HCT116 (cell line): ENCODE measurements around the gene PNPLA5. TPM values are rescaled to one million over a fixed set of nuclear protein-coding genes. Genes with fewer than 3 reads are reported as not detected.

Experiments used
- ATAC-seq: fragments of 200-7000 bp; cut with Tn5 transposase; 2 replicates; pipeline ENCODE4 v1.9.1; 2020; ENCODE audit warnings: mild to moderate bottlenecking, moderate library complexity
- BruUV-seq: library from RNA; stranded (reverse); fragments of 400-500 nt; replicated peaks from 2 replicates; lab custom pipeline; 2021; lab: Mats Ljungman, UMichigan
- CTCF ChIA-PET: fragments of 300-600 bp; sonication (Branson Sonifier 250); formaldehyde crosslinking; loops from one replicate; lab custom pipeline; 2021; ENCODE audit warnings: antibody characterized with exemption; lab: Charles Lee
- POLR2A ChIA-PET: fragments of 300-600, 350-600 bp; sonication (Branson Sonifier 250); formaldehyde crosslinking; loops from one replicate; lab custom pipeline; 2021; ENCODE audit warnings: antibody characterized with exemption; lab: Charles Lee
- RAD21 ChIA-PET, 2 experiments: fragments of 300-600 bp; sonication (Branson Sonifier 250); formaldehyde crosslinking; loops; one replicate each; lab custom pipeline; 2023; ENCODE audit warnings: low total read pairs in 2 of 2; ENCODE audit not compliant: uncharacterized antibody in 2 of 2, unreplicated experiment in 2 of 2, low non-redundant PET in 1 of 2; lab: Charles Lee
- DNase-seq: peaks from one replicate; pipeline ENCODE4 v3.0.0-alpha.2; 2010; ENCODE audit warnings: low read depth, low spot score
- H2AFZ ChIP-seq: fragments of 200-600 bp; shearing (Covaris generic), sonication (generic); 2 replicates; pipeline ENCODE4 v1.6.1; 2017; ENCODE audit warnings: low read depth, mixed run types, mixed read lengths, antibody characterized with exemption, low read length; ENCODE audit not compliant: poor library complexity, severe bottlenecking
- H3K27ac ChIP-seq: 2 replicates; pipeline ENCODE4 v1.5.1; 2012; ENCODE audit warnings: low read depth, low read length
- H3K27me3 ChIP-seq: fragments of 200-600 bp; sonication (generic); 2 replicates; pipeline ENCODE4 v1.6.1; 2016; ENCODE audit warnings: mixed run types, low read length, mixed read lengths; ENCODE audit not compliant: insufficient read depth
- H3K36me3 ChIP-seq, 2 experiments: fragments of 200-500 bp in 1 of 2; fragments of 200-600 bp in 1 of 2; sonication (Bioruptor generic) in 1 of 2; sonication (generic) in 1 of 2; 2 replicates each; pipeline versions ENCODE4 v1.5.1 to v1.6.1; 2014 to 2016; ENCODE audit warnings: low read length in 2 of 2, inconsistent platforms in 1 of 2, mixed read lengths in 1 of 2, mixed run types in 1 of 2; ENCODE audit not compliant: insufficient read depth in 2 of 2, control insufficient read depth in 1 of 2
- H3K4me1 ChIP-seq, 2 experiments: fragments of 200-600 bp in 1 of 2; sonication (generic) in 1 of 2; 2 replicates each; pipeline versions ENCODE4 v1.5.1 to v1.6.1; 2012 to 2017; ENCODE audit warnings: low read length in 2 of 2, inconsistent platforms in 1 of 2, mild to moderate bottlenecking in 1 of 2, mixed read lengths in 1 of 2, mixed run types in 1 of 2, moderate library complexity in 1 of 2; ENCODE audit not compliant: insufficient read depth in 2 of 2, control insufficient read depth in 1 of 2
- H3K4me2 ChIP-seq: fragments of 200-600 bp; sonication (generic); 2 replicates; pipeline ENCODE4 v1.6.1; 2017; ENCODE audit warnings: mixed run types, low read length, mixed read lengths
- H3K4me3 ChIP-seq, 2 experiments: fragments of 200-600 bp in 1 of 2; sonication (generic) in 1 of 2; replicated peaks in 1 of 2; 2 replicates each; pipeline ENCODE4 v1.5.1; 2011 to 2016; ENCODE audit warnings: low read length in 2 of 2, control low read depth in 1 of 2, low read depth in 1 of 2, mild to moderate bottlenecking in 1 of 2, mixed read lengths in 1 of 2, mixed run types in 1 of 2
- H3K79me2 ChIP-seq: fragments of 200-600 bp; sonication (generic); 2 replicates; pipeline ENCODE4 v1.6.1; 2017; ENCODE audit warnings: mild to moderate bottlenecking, mixed run types, low read length, moderate library complexity, mixed read lengths; ENCODE audit not compliant: insufficient read depth
- H3K9ac ChIP-seq: fragments of 200-600 bp; sonication (generic); 2 replicates; pipeline ENCODE4 v1.6.1; 2016; ENCODE audit warnings: low read length, mixed read lengths
- H3K9me2 ChIP-seq: fragments of 200-600 bp; sonication (generic), shearing (Covaris generic); 2 replicates; pipeline ENCODE4 v1.6.1; 2017; ENCODE audit warnings: mixed run types, mild to moderate bottlenecking, moderate library complexity; ENCODE audit not compliant: insufficient read depth
- H3K9me3 ChIP-seq, 2 experiments: fragments of 200-500 bp in 1 of 2; fragments of 200-600 bp in 1 of 2; sonication (Bioruptor generic) in 1 of 2; sonication (generic) in 1 of 2; 2 replicates each; pipeline ENCODE4 v1.6.1; 2014 to 2017; ENCODE audit warnings: low read length in 2 of 2, mixed read lengths in 2 of 2, inconsistent platforms in 1 of 2, low read depth in 1 of 2, mild to moderate bottlenecking in 1 of 2, mixed run types in 1 of 2, moderate library complexity in 1 of 2; ENCODE audit not compliant: control insufficient read depth in 1 of 2, insufficient read depth in 1 of 2
- H4K20me1 ChIP-seq: fragments of 200-600 bp; sonication (generic), shearing (Covaris generic); 2 replicates; pipeline ENCODE4 v1.6.1; 2017; ENCODE audit warnings: mixed run types, mild to moderate bottlenecking, moderate library complexity; ENCODE audit not compliant: insufficient read depth
- ATF3 ChIP-seq: IDR thresholded peaks from 2 replicates; pipeline ENCODE4 v1.6.1; 2012
- JUND ChIP-seq: IDR thresholded peaks from 2 replicates; pipeline ENCODE4 v1.6.1; 2012
- POLR2A ChIP-seq: IDR thresholded peaks from 2 replicates; pipeline ENCODE4 v1.7.0; 2011; ENCODE audit warnings: borderline replicate concordance; ENCODE audit not compliant: insufficient read depth, insufficient read length; ENCODE audit errors: extremely low read depth
- POLR2AphosphoS5 ChIP-seq: IDR thresholded peaks from 2 replicates; pipeline ENCODE4 v1.6.1; 2011; ENCODE audit warnings: mild to moderate bottlenecking, low read depth, low read length, moderate library complexity
- RAD21 ChIP-seq: IDR thresholded peaks from 2 replicates; pipeline ENCODE4 v1.6.1; 2012; ENCODE audit warnings: low read depth, mild to moderate bottlenecking
- SP1 ChIP-seq: IDR thresholded peaks from 2 replicates; pipeline ENCODE4 v1.6.1; 2012; ENCODE audit warnings: low read depth
- SRF ChIP-seq: IDR thresholded peaks from 2 replicates; pipeline ENCODE4 v1.6.1; 2012; ENCODE audit warnings: low read depth
- TCF7L2 ChIP-seq: IDR thresholded peaks from 2 replicates; pipeline ENCODE4 v1.7.0; 2011; ENCODE audit warnings: borderline replicate concordance, inconsistent platforms; ENCODE audit not compliant: insufficient read depth, insufficient read length; ENCODE audit errors: extremely low read depth
- YY1 ChIP-seq: IDR thresholded peaks from 2 replicates; pipeline ENCODE4 v1.6.1; 2011; ENCODE audit warnings: low read length, low read depth, moderate library complexity, mild to moderate bottlenecking; ENCODE audit not compliant: insufficient replicate concordance; ENCODE audit errors: extremely low read depth
- ZFX ChIP-seq: fragments of 450-650 bp; IDR thresholded peaks from 2 replicates; pipeline ENCODE4 v1.6.1; 2017
- ZNF274 ChIP-seq: fragments of 200-500 bp; sonication (Bioruptor generic); IDR thresholded peaks from 2 replicates; pipeline ENCODE4 v1.6.1; 2014; ENCODE audit warnings: mild to moderate bottlenecking, low read depth, low read length, inconsistent platforms
- intact Hi-C: fragments of 100-400 bp; cut with micrococcal nuclease; formaldehyde crosslinking; loops from 2 replicates; pipeline ENCODE4 v1.10.0; 2022
- total RNA-seq: library from RNA; stranded (reverse); gene quantifications from one replicate; pipeline ENCODE4 v1.2.1, GENCODE V29; 2021; ENCODE audit not compliant: unreplicated experiment

Gene PNPLA5
- total RNA-seq, 1 experiment from 2014 or later = 2.9 TPM

GRCh38 chr22:43900206-43900605, 8.4 kb upstream of the PNPLA5 start:
- Histone ChIP-seq H3K9ac (no peak overlapping the region), H3K9me3 (no peaks in the 10 kb centered on the region), H4K20me1 (no peaks in the 10 kb centered on the region), H3K4me3 (no peak overlapping the region), H3K27me3 (no peaks in the 10 kb centered on the region), H3K4me2 (no peak overlapping the region), H2AFZ (no peak overlapping the region), H3K36me3 (no peaks in the 10 kb centered on the region), H3K79me2 (no peaks in the 10 kb centered on the region), H3K4me1 (peaks cover 2 to 15% of the 10 kb centered on the region in 2 experiments; a peak in 3 of 4 replicates), H3K27ac (no peak overlapping the region), H3K9me2 (no peaks in the 10 kb centered on the region)
- BruUV-seq = no TSS peak
- RAD21 ChIA-PET = no interaction called here
- DNase-seq (no peak), ATAC-seq (no peak)
- intact Hi-C loops = no loop called here
- POLR2A ChIA-PET = interaction anchor here (0.9 kb wide), 1 partner anchor 15 kb away, joined by 6 read pairs; no protein-coding TSS in a partner anchor
- CTCF ChIA-PET = interaction anchor here (0.6 to 5.4 kb wide), 5 partner anchors 9 to 1620 kb away, joined by 3 to 34 read pairs (median 3); partner anchors contain the start of gene PNPLA5
- no peak for TF ChIP-seq SP1
- TF ChIP-seq YY1 = no peak
- no peak for TF ChIP-seq POLR2AphosphoS5
- no peak for TF ChIP-seq ZFX
- no peak for TF ChIP-seq ATF3
- TF ChIP-seq ZNF274 = no peak
- no peak for TF ChIP-seq TCF7L2
- no peak for TF ChIP-seq POLR2A

GRCh38 chr22:43897751-43898261, 6.0 kb upstream of the PNPLA5 start:
- peak overlapping the region; percentile 57 for H3K4me2 ChIP-seq
- RAD21 ChIA-PET = interaction anchor here in 1 of 2 experiments (0.9 kb wide), 1 partner anchor 48 kb away, joined by 3 read pairs; no protein-coding TSS in a partner anchor
- no peaks in the 10 kb centered on the region for H3K36me3 ChIP-seq
- intact Hi-C loops = no loop called here
- no peaks in the 10 kb centered on the region for H3K27me3 ChIP-seq
- no peaks in the 10 kb centered on the region for H3K9me2 ChIP-seq
- TF ChIP-seq RAD21 (no peak), JUND (peak; percentile 33; the same call in 1 of the 2 replicates), ZNF274 (no peak), POLR2AphosphoS5 (no peak), SRF (no peak)
- H4K20me1 ChIP-seq = no peaks in the 10 kb centered on the region
- POLR2A ChIA-PET = no interaction called here
- no peak overlapping the region for H3K27ac ChIP-seq
- no peak overlapping the region for H3K4me3 ChIP-seq
- peak overlapping the region; percentile 29 for H2AFZ ChIP-seq
- no peaks in the 10 kb centered on the region for H3K9me3 ChIP-seq
- H3K9ac ChIP-seq = no peak overlapping the region
- DNase-seq (no peak), ATAC-seq (peak; percentile 74)
- peaks cover 2 to 12% of the 10 kb centered on the region in 2 experiments; a peak in 3 of 4 replicates for H3K4me1 ChIP-seq
- BruUV-seq = no TSS peak
- no peaks in the 10 kb centered on the region for H3K79me2 ChIP-seq
- CTCF ChIA-PET = interaction anchor here (2.1 to 5.4 kb wide), 3 partner anchors 13 to 48 kb away, joined by 7 to 34 read pairs (median 30); no protein-coding TSS in a partner anchor
